ENCODE measurements around the gene ZC3H18.

The ZC3H18 gene

GRCh38 chr16:88569985-88570690, at the start of gene ZC3H18:
TSS of gene ZC3H18 (plus strand) at chr16:88570403. CDS start at chr16:88577124, 6,721 bp downstream.
- DNase-seq: peak; percentile 99

GRCh38 chr16:88521674-88522073, 48.5 kb upstream of the ZC3H18 start:
- DNase-seq: no peak

GRCh38 chr16:88522276-88522949, 47.8 kb upstream of the ZC3H18 start:
- DNase-seq: no peak

GRCh38 chr16:88523309-88524161, 46.7 kb upstream of the ZC3H18 start:
- no peak for DNase-seq

GRCh38 chr16:88524274-88524972, 45.8 kb upstream of the ZC3H18 start:
- DNase-seq: no peak

GRCh38 chr16:88524973-88525662, 45.1 kb upstream of the ZC3H18 start:
- no peak for DNase-seq

GRCh38 chr16:88525663-88525990, 44.6 kb upstream of the ZC3H18 start:
- no peak for DNase-seq

- DNase-seq: no peak
These were observed 43.9 kb upstream of the ZC3H18 start for GRCh38 chr16:88526008-88526905.

- DNase-seq: no peak
These were observed 43.4 kb upstream of the ZC3H18 start for GRCh38 chr16:88526906-88527185.

- DNase-seq: peak; percentile 70
These were observed 42.8 kb upstream of the ZC3H18 start for GRCh38 chr16:88527186-88527936.

GRCh38 chr16:88527937-88528743, 42.1 kb upstream of the ZC3H18 start:
- DNase-seq: no peak

GRCh38 chr16:88528902-88529318, 41.3 kb upstream of the ZC3H18 start:
- no peak for DNase-seq

- no peak for DNase-seq
These were observed 40.6 kb upstream of the ZC3H18 start for GRCh38 chr16:88529596-88529995.

GRCh38 chr16:88530051-88530857, 39.9 kb upstream of the ZC3H18 start:
- no peak for DNase-seq

- no peak for DNase-seq
These were observed 39.4 kb upstream of the ZC3H18 start for GRCh38 chr16:88530858-88531203.

- no peak for DNase-seq
These were observed 38.9 kb upstream of the ZC3H18 start for GRCh38 chr16:88531346-88531745.

GRCh38 chr16:88531931-88532433, 38.2 kb upstream of the ZC3H18 start:
- no peak for DNase-seq

- DNase-seq: no peak
These were observed 37.6 kb upstream of the ZC3H18 start for GRCh38 chr16:88532434-88533241.
